PC-3 (cell line): ENCODE measurements around the gene TSHZ2. TPM values are rescaled to one million over a fixed set of nuclear protein-coding genes. Genes with fewer than 3 reads are reported as not detected.

ENCODE experiments used
- ATAC-seq: fragments of 200-7000 bp; cut with Tn5 transposase; 2 replicates; pipeline ENCODE4 v1.9.1; 2020; ENCODE audit warnings: mild to moderate bottlenecking, moderate library complexity
- BruUV-seq: library from RNA; stranded (reverse); fragments of 400-500 nt; replicated peaks from 2 replicates; lab custom pipeline; 2021; lab: Mats Ljungman, UMichigan
- CTCF ChIA-PET: fragments of 300-600 bp; sonication (Branson Sonifier 250); formaldehyde crosslinking; loops from one replicate; lab custom pipeline; 2022; ENCODE audit warnings: antibody characterized with exemption; lab: Charles Lee
- POLR2A ChIA-PET: fragments of 300-600 bp; sonication (Branson Sonifier 250); formaldehyde crosslinking; loops from one replicate; lab custom pipeline; 2022; ENCODE audit warnings: antibody characterized with exemption; ENCODE audit not compliant: unreplicated experiment; lab: Charles Lee
- DNase-seq: peaks from one replicate; pipeline ENCODE4 v3.0.0-alpha.2; 2015
- H2AFZ ChIP-seq: fragments of 300-600 bp; sonication (generic); 2 replicates; pipeline ENCODE4 v1.6.0; 2016; ENCODE audit warnings: antibody characterized with exemption, low read length
- H3F3A ChIP-seq: fragments of 300-600 bp; sonication (generic); one replicate; pipeline ENCODE4 v1.6.0; 2017; ENCODE audit warnings: antibody characterized with exemption, low read length, control low read depth, mild to moderate bottlenecking; ENCODE audit not compliant: unreplicated experiment
- H3K27ac ChIP-seq: fragments of 300-600 bp; sonication (generic); 2 replicates; pipeline ENCODE4 v1.5.1; 2016; ENCODE audit warnings: mild to moderate bottlenecking, low read length
- H3K27me3 ChIP-seq: fragments of 300-600 bp; sonication (generic); 2 replicates; pipeline ENCODE4 v1.6.1; 2016; ENCODE audit warnings: low read length, mixed read lengths
- H3K36me3 ChIP-seq: fragments of 300-600 bp; sonication (generic); 2 replicates; pipeline ENCODE4 v1.6.1; 2016; ENCODE audit warnings: low read depth, mixed run types, low read length, mixed read lengths
- H3K4me1 ChIP-seq: fragments of 300-600 bp; sonication (generic); 2 replicates; pipeline ENCODE4 v1.5.1; 2016; ENCODE audit warnings: low read length; ENCODE audit not compliant: insufficient read depth
- H3K4me2 ChIP-seq: fragments of 300-600 bp; sonication (generic); 2 replicates; pipeline ENCODE4 v1.6.0; 2016; ENCODE audit warnings: low read length
- H3K4me3 ChIP-seq: fragments of 300-600 bp; sonication (generic); 2 replicates; pipeline ENCODE4 v1.5.1; 2016; ENCODE audit warnings: mild to moderate bottlenecking, low read length, mixed read lengths
- H3K79me2 ChIP-seq: fragments of 300-600 bp; sonication (generic); 2 replicates; pipeline ENCODE4 v1.6.1; 2017; ENCODE audit warnings: low read length, mixed read lengths
- H3K9ac ChIP-seq: fragments of 300-600 bp; sonication (generic); 2 replicates; pipeline ENCODE4 v1.6.0; 2016; ENCODE audit warnings: mild to moderate bottlenecking, low read length
- H3K9me2 ChIP-seq: fragments of 300-600 bp; sonication (generic); replicated peaks from 2 replicates; pipeline ENCODE4 v1.6.1; 2016; ENCODE audit warnings: mixed run types, low read length, mixed read lengths
- H3K9me3 ChIP-seq: fragments of 300-600 bp; sonication (generic); 2 replicates; pipeline ENCODE4 v1.6.1; 2016; ENCODE audit warnings: low read length, mixed read lengths
- H4K20me1 ChIP-seq: fragments of 300-600 bp; sonication (generic); 2 replicates; pipeline ENCODE4 v1.6.1; 2016; ENCODE audit warnings: low read length, mixed read lengths
- CTCF ChIP-seq: fragments of 300-600 bp; sonication (generic); conservative IDR thresholded peaks from 2 replicates; pipeline ENCODE4 v1.5.1; 2017; ENCODE audit warnings: antibody characterized with exemption, low read depth, mild to moderate bottlenecking, low read length
- EZH2 ChIP-seq: fragments of 300-600 bp; sonication (generic); IDR thresholded peaks from one replicate; pipeline ENCODE4 v1.6.1; 2017; ENCODE audit warnings: antibody characterized with exemption, mild to moderate bottlenecking, low read length; ENCODE audit not compliant: unreplicated experiment
- EZH2phosphoT487 ChIP-seq: fragments of 300-600 bp; sonication (generic); IDR thresholded peaks from 2 replicates; pipeline ENCODE4 v1.6.1; 2018; ENCODE audit warnings: mild to moderate bottlenecking, antibody characterized with exemption, low read length, borderline replicate concordance
- intact Hi-C: fragments of 100-400 bp; cut with micrococcal nuclease; formaldehyde crosslinking; loops from 2 replicates; pipeline ENCODE4 v1.9.0; 2023
- total RNA-seq: library from RNA; depleted of rRNA; stranded (reverse); fragments of >200 nt; gene quantifications from 2 replicates; pipeline ENCODE4 v1.2.3, GENCODE V29; 2014

Gene TSHZ2
- total RNA-seq, 1 experiment from 2014 or later, result not detected

DNA sequence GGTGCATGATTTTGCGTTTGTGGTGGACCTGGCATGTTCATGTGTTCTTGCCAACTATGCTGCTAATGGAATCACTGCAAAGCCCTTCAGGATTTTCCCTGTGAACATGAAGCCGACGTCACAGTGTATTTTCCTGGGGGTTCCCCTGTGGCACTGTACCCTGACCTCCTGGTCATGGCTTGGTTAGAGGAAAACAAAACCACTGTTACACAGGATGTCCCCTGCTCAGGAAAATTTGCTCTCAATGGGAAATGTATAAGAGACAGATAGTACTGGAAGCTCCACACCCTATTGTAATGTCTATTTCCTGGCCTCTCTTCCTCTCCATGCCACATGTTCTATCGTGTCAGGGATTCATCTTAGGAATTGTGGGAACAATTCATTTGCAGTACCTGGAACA lies 19.7 kb downstream of the TSHZ2 start:
- no peak overlapping the region for H3K4me3 ChIP-seq
- H3K4me1 ChIP-seq, result no peaks in the 10 kb centered on the region
- H2AFZ ChIP-seq, result no peak overlapping the region
- H3K9me3 ChIP-seq, result no peaks in the 10 kb centered on the region
- TF ChIP-seq EZH2 (no peak), CTCF (no peak)
- ATAC-seq, result no peak
- no peak for DNase-seq
- H3K4me2 ChIP-seq, result no peak overlapping the region
- H3K36me3 ChIP-seq, result no peaks in the 10 kb centered on the region
- no peaks in the 10 kb centered on the region for H3K9me2 ChIP-seq
- ChIA-PET POLR2A (no interaction called here), CTCF (no interaction called here)
- H4K20me1 ChIP-seq, result no peaks in the 10 kb centered on the region
- H3K27me3 ChIP-seq, result peaks cover 26% of the 10 kb centered on the region
- H3F3A ChIP-seq, result no peaks in the 10 kb centered on the region
- H3K9ac ChIP-seq, result no peak overlapping the region
- no peak overlapping the region for H3K27ac ChIP-seq
- BruUV-seq, result no TSS peak
- intact Hi-C loops, result no loop called here
- no peaks in the 10 kb centered on the region for H3K79me2 ChIP-seq

- TF ChIP-seq EZH2 (no peak), EZH2phosphoT487 (no peak), CTCF (no peak)
- Histone ChIP-seq H3K9me2 (no peaks in the 10 kb centered on the region), H3K9me3 (no peaks in the 10 kb centered on the region), H3K27me3 (peaks cover 31% of the 10 kb centered on the region), H3K36me3 (no peaks in the 10 kb centered on the region), H2AFZ (no peak overlapping the region), H3K27ac (no peak overlapping the region), H3K4me2 (no peak overlapping the region), H4K20me1 (no peaks in the 10 kb centered on the region), H3K4me3 (no peak overlapping the region), H3K4me1 (no peaks in the 10 kb centered on the region), H3K9ac (no peak overlapping the region), H3K79me2 (no peaks in the 10 kb centered on the region), H3F3A (no peaks in the 10 kb centered on the region)
- DNase-seq (no peak), ATAC-seq (no peak)
- BruUV-seq, result no TSS peak
- POLR2A ChIA-PET, result no interaction called here
- intact Hi-C loops, result no loop called here
- CTCF ChIA-PET, result no interaction called here
These were observed 20.5 kb downstream of the TSHZ2 start for GRCh38 chr20:52992632-52993031.

GRCh38 chr20:52993076-52993475 lies 20.9 kb downstream of the TSHZ2 start:
- Histone ChIP-seq H3K4me3 (no peak overlapping the region), H3K79me2 (no peaks in the 10 kb centered on the region), H3K27me3 (peaks cover 28% of the 10 kb centered on the region), H3K27ac (no peak overlapping the region), H3K9me2 (no peaks in the 10 kb centered on the region), H4K20me1 (no peaks in the 10 kb centered on the region), H3K4me2 (no peak overlapping the region), H3K9ac (no peak overlapping the region), H3K9me3 (no peaks in the 10 kb centered on the region), H3K4me1 (no peaks in the 10 kb centered on the region), H2AFZ (no peak overlapping the region), H3F3A (no peaks in the 10 kb centered on the region), H3K36me3 (no peaks in the 10 kb centered on the region)
- TF ChIP-seq CTCF (no peak), EZH2phosphoT487 (no peak), EZH2 (no peak)
- no peak for ATAC-seq
- intact Hi-C loops, result no loop called here
- no peak for DNase-seq
- BruUV-seq, result no TSS peak
- CTCF ChIA-PET, result no interaction called here
- POLR2A ChIA-PET, result no interaction called here
